Fibroblast of skin of right quadriceps (primary cell): ENCODE data around the gene LONP2.
"Not testable (repeated sequence)": the region's sequence is repeated elsewhere in the genome, so short reads cannot be mapped to it uniquely, and the experiment has no call there.

ENCODE experiments used
- DNase-seq: peaks from one replicate; pipeline ENCODE4 v3.0.0-alpha.2; 2013

Gene LONP2

GRCh38 chr16:48395375-48395774 is 151.3 kb downstream of the LONP2 start:
- no peak for DNase-seq

- not testable (repeated sequence) for DNase-seq
Observed at GRCh38 chr16:48402547-48402946, 158.4 kb downstream of the LONP2 start.

GRCh38 chr16:48405153-48405552 is 161.1 kb downstream of the LONP2 start:
- no peak for DNase-seq

DNA sequence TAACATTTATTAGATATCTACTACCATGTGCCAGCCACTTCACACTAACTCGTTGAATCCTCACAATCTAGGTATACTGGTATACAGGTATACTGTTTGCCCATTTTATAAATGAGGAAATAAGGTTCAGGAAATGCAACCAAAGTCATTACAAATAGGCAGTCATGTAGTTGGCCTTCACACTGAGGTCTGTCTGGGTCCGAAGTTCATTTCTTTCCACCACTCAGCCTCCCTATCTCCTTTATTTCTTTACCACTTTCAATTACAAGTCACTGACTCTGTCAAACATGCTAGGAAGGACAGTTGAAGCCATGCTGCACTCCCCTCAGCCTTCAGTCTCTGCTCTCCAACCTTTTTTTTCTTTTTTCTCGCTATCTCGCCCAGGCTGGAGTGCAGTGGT is 161.8 kb downstream of the LONP2 start:
- DNase-seq, result no peak
